Measurements from ENCODE around the gene GRIN3A. TPM values are rescaled to one million over a fixed set of nuclear protein-coding genes. Genes with fewer than 3 reads are reported as not detected.

Gene GRIN3A
- total and polyA plus RNA-seq, 5 donors: 0.09 to 0.31 (median 0.19) TPM; not detected in 1

DNA sequence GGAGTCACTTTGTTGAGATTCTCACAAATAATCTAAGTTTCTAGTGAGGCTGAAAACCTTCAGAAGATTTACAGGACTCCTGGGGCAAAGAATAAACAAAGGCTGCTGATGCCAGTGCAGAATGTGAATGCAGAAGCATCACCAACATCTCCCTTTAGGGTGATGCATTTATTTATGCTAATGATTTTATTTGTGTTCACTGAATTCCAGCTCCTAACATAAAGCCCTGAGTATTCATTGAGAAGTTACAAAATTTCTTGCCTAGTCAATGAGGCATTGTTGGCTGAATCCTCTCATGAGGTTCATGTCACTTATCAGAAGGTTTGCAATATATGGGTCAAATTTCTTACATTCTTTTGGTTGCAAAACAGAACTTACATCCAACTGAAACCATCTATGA, 70.0 kb downstream of the GRIN3A start:
- intact Hi-C loops (cut with DNase I): no loop called here
- H3K27ac ChIP-seq (ENCODE audit: low read length): no peak overlapping the region
- DNase-seq (no peak), ATAC-seq (no peak)
- H3K4me3 ChIP-seq (ENCODE audit: low read length): no peak overlapping the region
- no peaks in the 10 kb centered on the region for H3K27me3 ChIP-seq (ENCODE audit: control insufficient read depth, insufficient read depth)
- H3K9me3 ChIP-seq (ENCODE audit: control insufficient read depth, low read length): no peaks in the 10 kb centered on the region
- H3K4me1 ChIP-seq (ENCODE audit: control insufficient read depth, insufficient read depth, low read length): no peaks in the 10 kb centered on the region

GRCh38 chr9:101664453-101664852, 74.0 kb downstream of the GRIN3A start:
- Histone ChIP-seq H3K27ac (ENCODE audit: low read length) (no peak overlapping the region), H3K4me3 (ENCODE audit: low read length) (no peak overlapping the region), H3K9me3 (ENCODE audit: control insufficient read depth, low read length) (no peaks in the 10 kb centered on the region), H3K27me3 (ENCODE audit: control insufficient read depth, insufficient read depth) (no peaks in the 10 kb centered on the region), H3K4me1 (ENCODE audit: control insufficient read depth, insufficient read depth, low read length) (no peaks in the 10 kb centered on the region)
- DNase-seq (no peak), ATAC-seq (no peak)
- intact Hi-C loops (cut with DNase I): no loop called here
- WGBS: 36% methylated on average over 2 of the region's 2 CpGs

DNA sequence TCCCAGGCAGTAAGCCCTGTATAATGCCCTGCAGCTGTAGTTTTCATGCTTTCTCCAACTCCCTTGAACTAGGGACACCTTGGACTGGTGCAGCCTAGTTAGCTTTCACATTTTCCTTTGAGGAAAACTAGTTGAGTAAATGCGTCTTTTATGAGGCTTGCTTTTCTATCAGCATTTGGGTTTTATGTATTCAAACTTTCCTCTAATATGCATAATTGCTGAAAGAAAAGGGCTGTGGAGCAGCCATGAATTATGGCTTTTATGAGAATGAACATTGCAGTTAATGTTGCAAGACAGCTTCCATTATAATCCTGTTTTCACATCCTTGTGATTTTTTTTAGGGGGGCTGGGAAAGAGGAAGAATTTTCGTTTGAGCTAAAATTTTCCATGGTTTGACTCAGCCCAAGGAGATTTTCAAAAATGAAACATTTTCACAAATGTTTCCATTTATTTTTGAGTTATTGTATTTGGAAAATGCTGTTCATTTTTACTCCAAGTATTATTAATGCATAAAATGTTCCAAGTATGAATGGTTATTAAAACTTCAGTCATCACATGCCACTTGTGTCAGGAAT, 85.8 kb downstream of the GRIN3A start:
- intact Hi-C loops (cut with DNase I): no loop called here
- no peak for DNase-seq
- no peak overlapping the region for H3K27ac ChIP-seq (ENCODE audit: low read length)
- no peaks in the 10 kb centered on the region for H3K27me3 ChIP-seq (ENCODE audit: control insufficient read depth, insufficient read depth)
- no peaks in the 10 kb centered on the region for H3K9me3 ChIP-seq (ENCODE audit: control insufficient read depth, low read length)
- no peak overlapping the region for H3K4me3 ChIP-seq (ENCODE audit: low read length)
- H3K4me1 ChIP-seq (ENCODE audit: control insufficient read depth, insufficient read depth, low read length): no peaks in the 10 kb centered on the region
- 48% methylated on average over 2 of the region's 2 CpGs for WGBS
- ATAC-seq: no peak

DNA sequence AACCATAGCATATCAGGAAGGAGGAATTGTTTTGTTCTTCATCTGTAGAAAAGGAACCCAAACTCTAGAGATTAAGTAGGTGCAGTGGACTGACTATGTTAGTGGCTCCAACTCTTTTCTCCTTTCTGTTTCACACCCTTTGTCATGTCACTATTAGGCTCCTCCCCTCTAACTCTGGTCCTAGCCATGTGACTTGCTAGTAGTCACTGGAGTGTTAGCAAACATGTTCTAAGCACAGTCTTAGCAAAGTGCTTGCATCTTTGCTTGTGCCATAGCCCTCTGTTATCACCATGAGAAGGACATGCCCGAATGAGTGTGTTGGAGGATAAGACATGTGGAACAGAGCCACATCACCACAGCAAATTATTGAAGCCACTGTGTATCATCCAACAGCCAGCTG, 88.3 kb downstream of the GRIN3A start:
- ATAC-seq: no peak
- no peaks in the 10 kb centered on the region for H3K9me3 ChIP-seq (ENCODE audit: control insufficient read depth, low read length)
- H3K27me3 ChIP-seq (ENCODE audit: control insufficient read depth, insufficient read depth): no peaks in the 10 kb centered on the region
- 57% methylated on average over 1 of the region's 1 CpG for WGBS
- no peaks in the 10 kb centered on the region for H3K4me1 ChIP-seq (ENCODE audit: control insufficient read depth, insufficient read depth, low read length)
- DNase-seq: no peak
- no peak overlapping the region for H3K4me3 ChIP-seq (ENCODE audit: low read length)
- intact Hi-C loops (cut with DNase I): no loop called here
- H3K27ac ChIP-seq (ENCODE audit: low read length): no peak overlapping the region

DNA sequence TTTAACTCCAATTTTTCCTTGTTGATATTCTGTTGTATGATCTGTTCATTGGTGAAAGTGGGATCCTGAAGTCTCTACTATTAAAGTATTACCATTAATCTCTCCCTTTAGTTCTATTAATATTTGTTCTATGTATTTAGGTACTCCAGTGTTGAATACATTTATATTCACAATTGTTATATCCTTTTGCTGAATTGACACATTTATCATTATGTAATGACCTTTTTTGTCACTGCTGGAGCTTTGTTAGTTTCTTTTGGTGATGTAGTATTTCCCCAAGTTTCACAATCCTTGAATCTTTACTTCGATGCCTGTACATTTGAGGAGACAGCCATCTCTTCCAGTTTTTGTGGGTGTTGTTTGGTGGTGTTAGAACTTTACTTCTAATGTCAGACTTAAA, 90.0 kb downstream of the GRIN3A start:
- ATAC-seq (no peak), DNase-seq (no peak)
- Histone ChIP-seq H3K27me3 (ENCODE audit: control insufficient read depth, insufficient read depth) (no peaks in the 10 kb centered on the region), H3K9me3 (ENCODE audit: control insufficient read depth, low read length) (no peaks in the 10 kb centered on the region), H3K4me1 (ENCODE audit: control insufficient read depth, insufficient read depth, low read length) (no peaks in the 10 kb centered on the region), H3K4me3 (ENCODE audit: low read length) (no peak overlapping the region), H3K27ac (ENCODE audit: low read length) (no peak overlapping the region)
- intact Hi-C loops (cut with DNase I): no loop called here
- WGBS: 75% methylated on average over 1 of the region's 1 CpG

DNA sequence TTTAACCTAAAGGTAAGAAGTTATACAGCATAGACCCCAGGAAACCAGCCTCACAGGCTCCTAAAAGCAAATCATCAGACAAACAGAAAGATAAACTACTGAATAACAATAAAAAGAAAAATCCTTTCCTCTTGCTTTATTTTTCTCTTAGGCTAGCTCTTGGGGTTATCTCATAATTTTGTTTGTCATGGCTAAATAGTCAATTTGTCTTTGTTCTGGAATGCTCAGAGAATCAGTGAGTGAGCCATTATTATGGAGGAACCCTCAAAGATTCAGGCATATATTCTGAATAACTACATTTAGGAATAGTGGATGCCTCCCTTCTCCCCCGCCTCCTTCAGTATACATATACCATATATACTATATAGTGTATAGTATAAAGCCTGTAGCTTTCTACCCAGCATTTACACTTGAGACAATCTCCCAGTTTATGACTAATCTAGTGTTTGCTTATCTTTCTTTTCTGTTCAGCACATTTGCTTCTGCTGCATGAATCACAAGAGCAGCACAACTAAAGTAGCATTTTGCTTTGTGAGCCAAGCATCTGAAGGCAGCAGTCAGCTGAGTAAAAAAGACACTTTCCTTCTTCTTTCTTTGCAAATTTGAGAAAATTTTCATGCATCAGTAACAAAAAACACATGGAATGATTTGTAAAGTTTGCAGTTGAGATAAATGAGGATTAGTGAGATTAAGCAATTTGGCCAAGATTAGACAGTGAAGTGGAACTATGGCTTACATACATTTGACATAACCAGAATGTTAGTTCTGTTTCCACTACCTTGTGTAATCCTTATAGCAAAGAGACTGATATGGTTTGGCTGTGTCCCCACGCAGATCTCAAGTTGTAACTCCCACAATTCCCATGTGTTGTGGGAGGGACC, 98.4 kb downstream of the GRIN3A start:
- ATAC-seq: no peak

DNA sequence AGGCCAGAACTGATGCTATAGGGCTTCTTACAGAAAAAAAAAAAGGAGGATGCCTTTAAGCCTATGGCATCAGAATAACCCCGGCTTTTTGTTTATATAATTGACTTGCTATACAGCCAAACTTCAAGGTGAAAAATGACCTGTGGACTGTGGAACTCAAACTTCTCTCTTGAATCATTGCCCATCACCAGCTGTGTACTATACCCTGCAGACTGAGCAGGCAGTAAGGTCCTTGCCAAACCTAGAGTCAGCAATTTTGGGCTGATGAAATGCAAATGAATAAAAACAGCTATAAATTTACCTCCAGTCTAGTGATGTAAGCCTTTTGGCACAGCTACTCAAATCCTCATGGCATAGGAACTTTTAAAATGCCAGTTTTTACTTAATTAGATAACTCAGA, 99.1 kb downstream of the GRIN3A start:
- 60% methylated on average over 1 of the region's 1 CpG for WGBS
- intact Hi-C loops (cut with DNase I): no loop called here
- ATAC-seq (no peak), DNase-seq (no peak)
- H3K27ac ChIP-seq (ENCODE audit: low read length): no peak overlapping the region
- H3K9me3 ChIP-seq (ENCODE audit: control insufficient read depth, low read length): peaks cover 2% of the 10 kb centered on the region
- H3K27me3 ChIP-seq (ENCODE audit: control insufficient read depth, insufficient read depth): no peaks in the 10 kb centered on the region
- no peaks in the 10 kb centered on the region for H3K4me1 ChIP-seq (ENCODE audit: control insufficient read depth, insufficient read depth, low read length)
- no peak overlapping the region for H3K4me3 ChIP-seq (ENCODE audit: low read length)

More for the DNA sequence above, 98.4 kb downstream of the GRIN3A start:
- intact Hi-C loops (cut with DNase I): no loop called here
- Histone ChIP-seq H3K9me3 (ENCODE audit: control insufficient read depth, low read length) (peaks cover 2% of the 10 kb centered on the region), H3K27ac (ENCODE audit: low read length) (no peak overlapping the region), H3K4me1 (ENCODE audit: control insufficient read depth, insufficient read depth, low read length) (no peaks in the 10 kb centered on the region), H3K27me3 (ENCODE audit: control insufficient read depth, insufficient read depth) (no peaks in the 10 kb centered on the region), H3K4me3 (ENCODE audit: low read length) (no peak overlapping the region)
- WGBS: 57% methylated on average over 2 of the region's 2 CpGs
- DNase-seq: no peak

- intact Hi-C loops (cut with DNase I): no loop called here
Measured at GRCh38 chr9:101636247-101636646, 102.2 kb downstream of the GRIN3A start.

DNA sequence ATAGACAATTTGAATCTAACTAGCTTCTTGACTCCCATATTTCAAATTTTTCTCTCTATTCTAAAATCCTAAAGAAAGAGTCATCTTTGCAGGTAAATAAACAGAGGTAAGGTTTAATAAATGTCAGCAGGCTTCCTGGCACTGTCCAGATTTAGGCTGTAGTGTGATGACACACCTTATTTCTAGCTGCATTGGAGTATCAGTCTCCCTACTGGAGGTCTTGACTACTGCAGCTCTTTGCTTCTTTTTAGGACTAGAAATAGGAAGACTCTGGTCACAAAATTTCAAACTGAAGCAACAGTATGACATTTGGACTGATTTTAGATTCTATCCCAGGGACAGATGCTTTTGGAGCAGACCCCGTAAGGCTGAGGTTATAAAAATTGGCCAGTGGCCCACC, 103.0 kb downstream of the GRIN3A start:
- no peaks in the 10 kb centered on the region for H3K27me3 ChIP-seq (ENCODE audit: control insufficient read depth, insufficient read depth)
- H3K4me1 ChIP-seq (ENCODE audit: control insufficient read depth, insufficient read depth, low read length): no peaks in the 10 kb centered on the region
- no peak for DNase-seq
- ATAC-seq: no peak
- no peaks in the 10 kb centered on the region for H3K9me3 ChIP-seq (ENCODE audit: control insufficient read depth, low read length)
- intact Hi-C loops (cut with DNase I): no loop called here
- 98% methylated on average over 1 of the region's 1 CpG for WGBS
- no peak overlapping the region for H3K27ac ChIP-seq (ENCODE audit: low read length)
- no peak overlapping the region for H3K4me3 ChIP-seq (ENCODE audit: low read length)

More at GRCh38 chr9:101636247-101636646, 102.2 kb downstream of the GRIN3A start:
- H3K9me3 ChIP-seq (ENCODE audit: control insufficient read depth, low read length): no peaks in the 10 kb centered on the region
- ATAC-seq (no peak), DNase-seq (no peak)
- no peak overlapping the region for H3K27ac ChIP-seq (ENCODE audit: low read length)
- H3K4me3 ChIP-seq (ENCODE audit: low read length): no peak overlapping the region
- H3K4me1 ChIP-seq (ENCODE audit: control insufficient read depth, insufficient read depth, low read length): no peaks in the 10 kb centered on the region
- 70% methylated on average over 3 of the region's 3 CpGs for WGBS
- H3K27me3 ChIP-seq (ENCODE audit: control insufficient read depth, insufficient read depth): no peaks in the 10 kb centered on the region

- DNase-seq (no peak), ATAC-seq (no peak)
- H3K27ac ChIP-seq (ENCODE audit: low read length): no peak overlapping the region
- H3K4me3 ChIP-seq (ENCODE audit: low read length): no peak overlapping the region
- H3K4me1 ChIP-seq (ENCODE audit: control insufficient read depth, insufficient read depth, low read length): no peaks in the 10 kb centered on the region
- H3K9me3 ChIP-seq (ENCODE audit: control insufficient read depth, low read length): no peaks in the 10 kb centered on the region
- H3K27me3 ChIP-seq (ENCODE audit: control insufficient read depth, insufficient read depth): no peaks in the 10 kb centered on the region
- WGBS: 69% methylated on average over 4 of the region's 4 CpGs
- intact Hi-C loops (cut with DNase I): no loop called here
Measured at GRCh38 chr9:101634741-101635409, 103.6 kb downstream of the GRIN3A start.

GRCh38 chr9:101632611-101633010, 105.8 kb downstream of the GRIN3A start:
- intact Hi-C loops (cut with DNase I): no loop called here
- no peaks in the 10 kb centered on the region for H3K27me3 ChIP-seq (ENCODE audit: control insufficient read depth, insufficient read depth)
- H3K27ac ChIP-seq (ENCODE audit: low read length): no peak overlapping the region
- 85% methylated on average over 1 of the region's 1 CpG for WGBS
- DNase-seq (no peak), ATAC-seq (no peak)
- H3K4me1 ChIP-seq (ENCODE audit: control insufficient read depth, insufficient read depth, low read length): no peaks in the 10 kb centered on the region
- H3K9me3 ChIP-seq (ENCODE audit: control insufficient read depth, low read length): no peaks in the 10 kb centered on the region
- H3K4me3 ChIP-seq (ENCODE audit: low read length): no peak overlapping the region

Data from right cardiac atrium (tissue), 5 donors.